T-helper 17 cell (primary cell): ENCODE data around the gene FGF12. TPM values are rescaled to one million over a fixed set of nuclear protein-coding genes. Genes with fewer than 3 reads are reported as not detected.

Experiments
- ATAC-seq: fragments of 150-1000 bp; cut with Tn5 transposase; 2 replicates; pipeline ENCODE4 v1.10.0; 2021; ENCODE audit warnings: mild to moderate bottlenecking, moderate library complexity
- DNase-seq, 3 donors: peaks; one replicate each; pipeline versions ENCODE4 v3.0.0 to v3.0.0-alpha.2; 2020 to 2021
- H3K9me3 ChIP-seq: one replicate; pipeline ENCODE4 v1.7.0; 2013; ENCODE audit warnings: low read length, mild to moderate bottlenecking; ENCODE audit not compliant: control insufficient read depth, poor library complexity, severe bottlenecking
- H3K27ac Mint-ChIP-seq: one replicate; pipeline ENCODE4 v1.8.0; 2022; ENCODE audit warnings: mild to moderate bottlenecking, moderate library complexity, mixed read lengths
- H3K27me3 Mint-ChIP-seq: one replicate; pipeline ENCODE4 v1.8.0; 2022; ENCODE audit warnings: mixed read lengths
- H3K36me3 Mint-ChIP-seq: one replicate; pipeline ENCODE4 v1.8.0; 2022; ENCODE audit warnings: low read depth, mixed read lengths
- H3K4me1 Mint-ChIP-seq: one replicate; pipeline ENCODE4 v1.8.0; 2022; ENCODE audit warnings: mild to moderate bottlenecking, mixed read lengths
- H3K4me3 Mint-ChIP-seq: one replicate; pipeline ENCODE4 v1.8.0; 2022; ENCODE audit warnings: mild to moderate bottlenecking, moderate library complexity, mixed read lengths
- total RNA-seq, 4 donors: library from RNA in 2 of 4; stranded (reverse) in 2 of 4; gene quantifications; one replicate each; pipeline ENCODE4 v1.2.3 and lab custom pipeline; 2022 to 2026

The FGF12 gene
- total RNA-seq, 2 donors from 2014 or later = 0.35 TPM; not detected in 1

DNA sequence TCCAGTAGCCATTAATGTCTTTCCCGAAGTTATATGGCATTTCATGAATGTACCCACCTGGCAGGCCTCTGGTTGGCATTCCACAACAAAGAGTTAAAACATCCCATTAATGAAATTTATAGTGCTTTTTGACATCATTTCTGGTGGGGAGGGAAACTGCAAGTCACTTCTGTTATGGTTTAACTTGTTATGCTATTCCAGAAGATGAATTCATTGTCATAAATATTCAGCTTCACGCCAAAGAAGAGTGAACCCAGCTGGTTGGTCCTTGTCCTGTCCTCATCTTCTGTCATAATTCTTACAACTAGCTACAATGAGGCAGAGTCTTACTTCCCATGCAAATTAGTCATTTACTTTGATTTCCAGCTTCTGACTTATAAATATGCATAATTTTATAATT lies 471.5 kb downstream of the FGF12 start:
- no peaks in the 10 kb centered on the region for H3K4me1 Mint-ChIP-seq
- H3K36me3 Mint-ChIP-seq = no peaks in the 10 kb centered on the region
- no peaks in the 10 kb centered on the region for H3K27me3 Mint-ChIP-seq
- DNase-seq = no peak
- H3K4me3 Mint-ChIP-seq = no peak overlapping the region
- no peak for ATAC-seq
- H3K27ac Mint-ChIP-seq = no peak overlapping the region
- H3K9me3 ChIP-seq = no peaks in the 10 kb centered on the region

DNA sequence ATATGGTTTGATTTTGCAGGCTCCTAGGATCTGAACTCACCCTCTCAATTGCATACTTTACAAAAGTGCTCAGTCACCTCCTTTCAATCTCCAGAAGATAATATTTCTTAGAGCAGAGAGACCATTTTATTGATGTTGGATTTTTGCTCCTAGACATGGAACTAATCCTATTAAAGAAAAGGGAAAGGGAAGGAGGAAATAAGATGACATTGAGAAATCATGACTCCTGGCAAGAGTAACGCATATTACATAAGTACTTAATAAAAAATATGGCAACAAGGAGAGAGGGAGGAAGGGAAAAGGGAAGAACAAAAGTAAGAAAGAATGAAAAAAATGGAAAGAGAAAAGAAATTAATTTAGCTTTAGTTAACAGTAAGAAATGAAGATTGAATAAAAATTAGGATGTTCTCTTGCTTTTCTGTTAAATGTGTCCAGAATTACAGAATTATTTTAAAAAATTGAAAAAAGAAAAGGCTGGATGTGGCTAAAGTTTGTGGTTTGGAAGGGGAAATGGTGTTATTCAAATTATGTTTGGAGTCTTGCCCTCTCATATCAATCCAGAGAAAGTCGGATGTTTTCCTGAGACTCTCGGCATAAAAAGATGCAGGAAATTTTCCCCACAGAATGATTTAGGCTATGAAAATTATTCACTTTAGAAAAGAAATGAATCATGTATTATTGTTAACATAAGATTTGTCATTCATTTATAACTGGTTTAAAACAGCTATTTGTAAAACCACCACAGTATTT lies 474.0 kb downstream of the FGF12 start:
- H3K4me1 Mint-ChIP-seq = no peaks in the 10 kb centered on the region
- no peaks in the 10 kb centered on the region for H3K36me3 Mint-ChIP-seq
- ATAC-seq (no peak), DNase-seq (no peak)
- no peak overlapping the region for H3K4me3 Mint-ChIP-seq
- no peaks in the 10 kb centered on the region for H3K27me3 Mint-ChIP-seq
- H3K9me3 ChIP-seq = no peaks in the 10 kb centered on the region
- H3K27ac Mint-ChIP-seq = no peak overlapping the region

DNA sequence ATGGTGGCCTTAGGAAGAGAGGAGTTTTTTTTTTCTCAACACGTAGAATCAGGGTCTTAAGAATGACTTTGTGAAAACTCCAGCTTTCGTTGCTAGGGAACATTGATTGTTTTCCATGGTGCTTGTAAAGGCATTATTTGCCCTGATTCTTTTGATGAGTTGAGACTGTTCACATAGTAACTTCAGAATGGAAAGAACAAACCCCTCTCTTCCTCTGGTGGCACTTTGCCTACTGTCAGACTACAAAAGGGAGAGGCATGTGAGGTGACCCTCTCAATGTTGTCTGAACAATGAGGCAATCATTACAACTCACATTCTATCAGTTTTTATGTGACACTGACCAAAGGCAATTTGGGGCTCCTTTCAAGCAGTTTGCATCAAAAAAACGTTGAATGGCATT lies 477.8 kb downstream of the FGF12 start:
- no peak for ATAC-seq
- no peaks in the 10 kb centered on the region for H3K27me3 Mint-ChIP-seq
- no peaks in the 10 kb centered on the region for H3K36me3 Mint-ChIP-seq
- H3K4me3 Mint-ChIP-seq = no peak overlapping the region
- H3K27ac Mint-ChIP-seq = no peak overlapping the region
- H3K9me3 ChIP-seq = no peaks in the 10 kb centered on the region
- DNase-seq = no peak
- no peaks in the 10 kb centered on the region for H3K4me1 Mint-ChIP-seq

DNA sequence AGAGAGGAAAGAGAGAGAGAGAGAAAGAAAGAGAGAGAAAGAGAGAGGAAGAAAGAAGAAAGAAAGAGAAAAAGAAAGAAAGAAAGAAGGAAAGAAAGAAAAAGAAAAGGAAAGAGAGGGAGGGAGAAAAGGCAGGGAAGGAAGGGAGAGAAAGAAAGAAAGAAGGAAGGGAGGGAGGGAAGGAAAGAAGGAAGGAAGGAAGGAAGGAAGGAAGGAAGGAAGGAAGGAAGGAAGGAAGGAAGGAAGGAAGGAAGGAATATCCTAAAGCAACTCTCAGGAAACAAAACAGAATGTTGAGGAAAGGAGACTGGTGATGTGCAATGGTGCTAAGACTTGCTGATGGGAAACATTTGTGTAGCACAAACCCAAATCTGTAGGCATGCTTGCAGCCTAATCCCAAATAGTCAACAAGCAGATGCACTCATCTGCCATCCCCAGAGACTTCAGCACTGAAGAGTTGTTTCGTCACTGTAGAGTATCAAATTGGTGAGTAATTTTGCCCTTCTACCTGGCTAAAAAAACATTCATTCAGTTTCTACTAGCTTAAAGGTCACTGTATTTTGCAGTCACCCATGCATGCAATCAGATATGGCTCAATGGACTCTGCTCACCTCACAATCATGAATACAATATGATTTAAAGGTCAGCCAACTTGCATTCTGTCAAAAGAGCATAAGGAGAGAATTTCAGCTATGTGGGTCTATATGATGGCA lies 480.3 kb downstream of the FGF12 start:
- Mint-ChIP-seq H3K27me3 (no peaks in the 10 kb centered on the region), H3K27ac (no peak overlapping the region), H3K4me3 (no peak overlapping the region)

DNA sequence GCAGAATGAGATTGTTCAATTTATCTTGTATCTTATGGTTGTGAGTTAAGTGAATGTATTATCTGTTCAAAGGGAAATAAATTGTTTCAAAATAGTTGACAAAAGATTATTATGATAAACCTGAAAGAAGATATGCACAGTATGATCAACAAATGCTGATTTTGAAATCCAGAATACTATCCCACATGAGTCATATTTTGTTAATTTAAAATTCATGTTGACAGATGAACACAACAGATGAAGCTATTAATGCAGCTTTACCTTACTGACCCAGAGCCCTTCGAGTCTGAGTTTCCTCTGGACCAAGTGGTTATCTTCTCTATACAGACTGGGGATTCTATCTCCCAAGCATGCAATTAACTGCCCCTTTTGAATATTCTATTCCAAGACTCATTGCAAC lies 482.8 kb downstream of the FGF12 start:
- Mint-ChIP-seq H3K4me1 (no peaks in the 10 kb centered on the region), H3K36me3 (no peaks in the 10 kb centered on the region), H3K27ac (no peak overlapping the region), H3K4me3 (no peak overlapping the region), H3K27me3 (no peaks in the 10 kb centered on the region)
- DNase-seq = no peak
- ATAC-seq = no peak
- no peaks in the 10 kb centered on the region for H3K9me3 ChIP-seq

More for the DNA sequence above, 480.3 kb downstream of the FGF12 start:
- DNase-seq (no peak), ATAC-seq (no peak)
- no peaks in the 10 kb centered on the region for H3K4me1 Mint-ChIP-seq
- H3K36me3 Mint-ChIP-seq = no peaks in the 10 kb centered on the region
- no peaks in the 10 kb centered on the region for H3K9me3 ChIP-seq

DNA sequence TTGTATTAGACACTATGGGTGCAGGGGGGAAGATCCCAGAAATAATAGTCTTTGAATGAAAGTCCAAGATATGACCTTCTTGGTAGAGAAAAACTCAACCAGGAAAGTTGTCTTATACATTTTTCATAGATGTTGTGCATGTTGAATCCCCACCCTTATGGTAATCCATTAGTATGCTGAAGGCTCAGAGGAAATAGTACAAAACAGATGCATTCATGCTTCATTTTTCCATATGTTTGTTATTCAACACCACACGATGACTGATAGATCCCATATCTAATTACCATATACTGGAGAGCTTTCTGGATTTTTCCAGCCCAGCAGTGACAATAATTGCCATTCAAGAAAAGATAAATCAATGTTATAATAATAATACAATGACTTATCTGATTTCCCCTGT lies 487.4 kb downstream of the FGF12 start:
- Mint-ChIP-seq H3K36me3 (no peaks in the 10 kb centered on the region), H3K4me1 (no peaks in the 10 kb centered on the region), H3K27me3 (no peaks in the 10 kb centered on the region), H3K27ac (no peak overlapping the region), H3K4me3 (no peak overlapping the region)
- no peaks in the 10 kb centered on the region for H3K9me3 ChIP-seq
- no peak for DNase-seq
- no peak for ATAC-seq

DNA sequence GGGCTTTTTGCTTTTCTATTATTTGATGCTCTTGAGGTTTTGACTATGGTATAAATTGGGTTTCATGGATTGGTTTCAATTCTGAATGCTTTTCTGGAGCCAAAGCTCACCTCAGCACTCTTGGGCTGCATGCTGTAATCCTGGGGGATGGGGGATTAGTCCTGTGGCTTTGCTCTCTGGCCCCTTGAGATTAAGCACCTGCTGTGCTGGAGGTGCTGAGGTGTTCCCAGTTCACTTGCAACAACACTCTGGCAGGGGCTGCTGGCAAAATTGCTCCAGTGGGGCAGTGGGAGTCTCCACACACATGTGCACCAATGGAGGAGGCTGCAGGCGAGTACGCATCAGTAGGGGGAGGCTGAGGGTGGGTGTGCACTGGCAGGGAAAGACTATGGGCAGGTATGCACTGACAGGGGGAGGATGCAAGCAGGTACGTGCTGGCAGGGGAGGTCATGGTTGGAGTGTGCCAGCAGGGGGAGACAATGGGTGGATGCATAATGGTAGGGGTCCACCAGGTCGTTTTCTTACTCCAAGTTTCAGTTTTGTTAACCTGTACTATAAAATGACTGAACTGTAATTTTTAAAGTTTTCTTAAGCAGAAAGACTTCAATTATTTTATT lies 489.2 kb downstream of the FGF12 start:
- no peak for DNase-seq
- ATAC-seq = no peak
- no peaks in the 10 kb centered on the region for H3K9me3 ChIP-seq
- H3K4me3 Mint-ChIP-seq = no peak overlapping the region
- H3K4me1 Mint-ChIP-seq = no peaks in the 10 kb centered on the region
- H3K36me3 Mint-ChIP-seq = no peaks in the 10 kb centered on the region
- no peak overlapping the region for H3K27ac Mint-ChIP-seq
- no peaks in the 10 kb centered on the region for H3K27me3 Mint-ChIP-seq

DNA sequence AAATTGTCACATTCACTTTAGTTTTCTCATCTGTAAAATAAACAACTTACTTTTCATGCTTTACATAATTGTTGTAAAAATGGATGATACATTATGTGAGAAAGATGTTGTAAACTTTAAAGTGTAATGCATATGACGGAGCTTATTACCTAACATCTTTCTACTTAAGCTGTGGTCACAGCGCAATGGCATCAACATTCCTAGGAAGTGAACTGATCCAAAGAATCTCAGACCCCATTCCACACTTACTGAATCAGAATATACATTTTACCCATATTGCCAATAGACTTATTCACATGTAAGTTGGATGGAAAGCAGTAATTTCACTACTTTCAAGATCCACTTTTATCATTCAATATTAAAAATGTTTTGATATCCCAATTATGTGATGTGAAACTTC lies 497.5 kb downstream of the FGF12 start:
- H3K27me3 Mint-ChIP-seq = no peaks in the 10 kb centered on the region
- ATAC-seq (no peak), DNase-seq (no peak)
- H3K27ac Mint-ChIP-seq = no peak overlapping the region
- H3K9me3 ChIP-seq = no peaks in the 10 kb centered on the region
- H3K4me3 Mint-ChIP-seq = no peak overlapping the region
- H3K36me3 Mint-ChIP-seq = no peaks in the 10 kb centered on the region
- no peaks in the 10 kb centered on the region for H3K4me1 Mint-ChIP-seq

DNA sequence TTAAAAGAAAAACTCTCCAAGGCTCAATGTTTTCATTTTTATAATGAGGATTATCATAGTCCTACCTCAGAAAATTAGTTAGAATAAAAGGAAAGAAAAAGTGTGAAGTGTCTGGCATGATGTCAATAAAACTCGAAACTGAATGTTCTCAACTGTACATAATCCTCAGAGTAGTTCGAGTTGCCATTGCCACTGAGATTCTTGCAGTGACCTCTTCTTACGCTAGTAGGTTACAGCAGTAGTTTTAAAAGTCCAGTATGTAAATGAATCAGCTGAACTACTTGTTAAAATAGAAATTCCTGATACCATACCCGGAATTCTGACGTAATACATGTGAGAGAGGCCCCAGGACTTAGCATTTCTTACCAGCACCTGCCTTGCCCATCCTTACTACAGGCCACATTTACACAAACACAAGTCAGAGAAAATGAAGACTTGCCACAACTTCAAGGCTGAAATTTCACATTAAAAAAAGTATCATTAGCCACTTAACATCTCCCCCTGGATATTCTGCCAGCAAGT lies 502.6 kb downstream of the FGF12 start:
- Mint-ChIP-seq H3K27me3 (no peaks in the 10 kb centered on the region), H3K4me1 (no peaks in the 10 kb centered on the region), H3K27ac (no peak overlapping the region), H3K4me3 (no peak overlapping the region), H3K36me3 (no peaks in the 10 kb centered on the region)
- ATAC-seq (no peak), DNase-seq (no peak)
- no peaks in the 10 kb centered on the region for H3K9me3 ChIP-seq

DNA sequence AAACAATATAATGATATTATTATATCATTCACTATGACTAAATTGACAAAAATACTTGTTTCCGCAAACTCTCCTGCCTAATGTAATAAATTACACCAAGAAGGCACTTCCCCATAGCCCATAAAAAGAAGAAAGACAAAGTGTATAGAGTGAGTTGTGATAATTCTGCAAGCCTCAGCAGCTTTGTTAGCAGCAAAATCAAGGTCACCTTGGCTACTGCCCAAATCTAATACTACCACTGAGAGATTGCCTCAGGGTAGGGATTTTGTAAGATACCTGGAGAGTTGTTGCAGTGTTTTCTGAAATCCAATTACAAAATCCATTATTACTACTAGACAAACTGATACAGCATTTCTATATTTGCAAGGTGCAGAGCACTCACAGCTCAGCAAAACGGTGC lies 503.5 kb downstream of the FGF12 start:
- DNase-seq (no peak), ATAC-seq (no peak)
- no peaks in the 10 kb centered on the region for H3K27me3 Mint-ChIP-seq

DNA sequence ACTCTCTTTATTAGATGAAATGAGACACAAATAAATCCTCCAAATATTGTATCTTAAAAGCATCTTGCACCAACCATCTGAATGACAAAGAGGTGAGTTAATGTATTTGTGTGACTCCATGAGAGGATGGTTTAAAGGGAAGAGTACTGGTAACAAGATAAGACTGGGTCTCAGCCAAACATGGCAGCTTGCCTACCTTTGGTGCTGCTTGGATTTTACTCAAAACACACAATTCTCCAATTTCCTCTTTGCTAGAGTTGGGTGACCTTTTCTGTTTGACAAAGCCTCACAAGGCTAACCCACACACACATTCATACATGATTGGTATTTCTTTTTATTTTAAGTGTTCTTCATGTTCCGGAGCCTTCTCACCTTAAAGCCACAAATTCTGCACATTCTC lies 506.4 kb downstream of the FGF12 start:
- no peaks in the 10 kb centered on the region for H3K4me1 Mint-ChIP-seq
- H3K4me3 Mint-ChIP-seq = no peak overlapping the region
- ATAC-seq (no peak), DNase-seq (no peak)
- no peak overlapping the region for H3K27ac Mint-ChIP-seq
- H3K9me3 ChIP-seq = no peaks in the 10 kb centered on the region
- no peaks in the 10 kb centered on the region for H3K36me3 Mint-ChIP-seq
- no peaks in the 10 kb centered on the region for H3K27me3 Mint-ChIP-seq

More for the DNA sequence above, 503.5 kb downstream of the FGF12 start:
- no peak overlapping the region for H3K27ac Mint-ChIP-seq
- H3K4me3 Mint-ChIP-seq = no peak overlapping the region
- no peaks in the 10 kb centered on the region for H3K9me3 ChIP-seq
- H3K36me3 Mint-ChIP-seq = no peaks in the 10 kb centered on the region
- no peaks in the 10 kb centered on the region for H3K4me1 Mint-ChIP-seq

DNA sequence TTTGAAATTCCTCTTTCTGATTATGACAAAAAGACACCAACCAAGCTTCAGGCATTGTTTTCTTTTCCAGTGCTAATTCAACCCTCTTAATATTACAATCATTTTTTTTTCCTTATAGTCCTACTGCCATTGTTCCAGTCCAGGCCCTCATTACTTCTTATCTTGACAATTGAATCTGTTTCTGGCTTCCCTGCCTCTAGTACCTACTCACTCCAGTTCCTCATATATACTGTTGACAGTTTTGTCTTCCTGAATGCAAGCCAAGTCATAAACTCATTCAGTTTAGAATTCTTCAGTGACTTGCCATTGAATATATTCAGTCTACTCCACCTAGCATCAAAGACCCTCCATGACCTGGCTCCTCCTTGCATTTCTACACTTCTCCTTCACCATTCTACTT lies 507.4 kb downstream of the FGF12 start:
- no peak for DNase-seq
- Mint-ChIP-seq H3K27ac (no peak overlapping the region), H3K4me3 (no peak overlapping the region), H3K27me3 (no peaks in the 10 kb centered on the region), H3K36me3 (no peaks in the 10 kb centered on the region), H3K4me1 (no peaks in the 10 kb centered on the region)
- ATAC-seq = no peak
- H3K9me3 ChIP-seq = no peaks in the 10 kb centered on the region

DNA sequence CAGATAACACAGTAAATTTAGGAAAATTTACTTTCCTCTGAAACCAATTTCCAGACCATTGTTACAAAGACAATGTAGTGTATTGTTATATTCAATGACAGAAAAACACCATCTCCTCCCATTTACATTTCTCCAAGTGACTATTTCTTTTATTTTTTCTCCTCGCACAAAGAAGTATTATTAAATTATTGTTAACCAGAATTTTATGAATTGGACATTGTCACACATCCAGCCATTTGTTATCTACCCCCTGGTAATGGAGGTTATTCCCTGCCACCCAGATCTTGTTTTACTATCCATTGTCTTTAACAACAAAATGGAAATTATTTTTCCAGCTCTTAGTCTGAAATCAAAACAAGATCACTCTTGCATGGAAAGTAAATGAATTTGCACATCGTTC lies 511.3 kb downstream of the FGF12 start:
- Mint-ChIP-seq H3K36me3 (no peaks in the 10 kb centered on the region), H3K27me3 (no peaks in the 10 kb centered on the region), H3K27ac (no peak overlapping the region), H3K4me1 (no peaks in the 10 kb centered on the region), H3K4me3 (no peak overlapping the region)
- no peaks in the 10 kb centered on the region for H3K9me3 ChIP-seq
- no peak for DNase-seq
- ATAC-seq = no peak
